ENCODE data around the gene HNRNPA3.

DNA sequence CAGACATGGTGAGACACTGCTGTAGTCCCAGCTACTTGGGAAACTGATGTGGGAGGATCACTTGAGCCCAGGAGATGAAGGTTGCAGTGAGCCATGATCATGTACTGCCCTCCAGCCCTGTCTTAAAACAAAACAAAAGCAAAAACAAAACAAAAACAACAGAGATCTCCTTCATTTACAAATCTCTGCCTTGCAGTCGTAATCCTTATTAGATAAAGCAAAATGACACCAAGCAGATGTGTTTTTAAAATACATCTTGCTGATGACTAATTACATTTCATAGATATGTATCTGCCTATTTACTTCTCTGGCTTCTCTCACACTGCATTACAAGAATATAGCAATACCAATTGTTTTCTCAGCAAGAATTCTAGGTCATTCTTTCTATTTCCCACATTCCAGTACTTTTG, 29.1 kb downstream of the HNRNPA3 start:
- TF ChIP-seq, protein P1, sequence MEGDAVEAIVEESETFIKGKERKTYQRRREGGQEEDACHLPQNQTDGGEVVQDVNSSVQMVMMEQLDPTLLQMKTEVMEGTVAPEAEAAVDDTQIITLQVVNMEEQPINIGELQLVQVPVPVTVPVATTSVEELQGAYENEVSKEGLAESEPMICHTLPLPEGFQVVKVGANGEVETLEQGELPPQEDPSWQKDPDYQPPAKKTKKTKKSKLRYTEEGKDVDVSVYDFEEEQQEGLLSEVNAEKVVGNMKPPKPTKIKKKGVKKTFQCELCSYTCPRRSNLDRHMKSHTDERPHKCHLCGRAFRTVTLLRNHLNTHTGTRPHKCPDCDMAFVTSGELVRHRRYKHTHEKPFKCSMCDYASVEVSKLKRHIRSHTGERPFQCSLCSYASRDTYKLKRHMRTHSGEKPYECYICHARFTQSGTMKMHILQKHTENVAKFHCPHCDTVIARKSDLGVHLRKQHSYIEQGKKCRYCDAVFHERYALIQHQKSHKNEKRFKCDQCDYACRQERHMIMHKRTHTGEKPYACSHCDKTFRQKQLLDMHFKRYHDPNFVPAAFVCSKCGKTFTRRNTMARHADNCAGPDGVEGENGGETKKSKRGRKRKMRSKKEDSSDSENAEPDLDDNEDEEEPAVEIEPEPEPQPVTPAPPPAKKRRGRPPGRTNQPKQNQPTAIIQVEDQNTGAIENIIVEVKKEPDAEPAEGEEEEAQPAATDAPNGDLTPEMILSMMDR (IDR thresholded peaks at IDR 0.05): no peak
- no peak for TF ChIP-seq POLR2A (IDR thresholded peaks at IDR 0.05)
- TF ChIP-seq EP300 (IDR thresholded peaks at IDR 0.05): no peak
- no peak for TF ChIP-seq POLR2AphosphoS5 (IDR thresholded peaks at IDR 0.05)

Data from suprapubic skin (tissue), 4 donors.